DMS 273 (cell line): ENCODE data around the gene NFIA.
"Not testable (repeated sequence)": the region's sequence is repeated elsewhere in the genome, so short reads cannot be mapped to it uniquely, and the experiment has no call there.

Experiments
- DNase-seq: peaks from one replicate; lab custom pipeline; 2025; ENCODE audit not compliant: unreplicated experiment; lab: John Stamatoyannopoulos, UW

The NFIA gene

DNA sequence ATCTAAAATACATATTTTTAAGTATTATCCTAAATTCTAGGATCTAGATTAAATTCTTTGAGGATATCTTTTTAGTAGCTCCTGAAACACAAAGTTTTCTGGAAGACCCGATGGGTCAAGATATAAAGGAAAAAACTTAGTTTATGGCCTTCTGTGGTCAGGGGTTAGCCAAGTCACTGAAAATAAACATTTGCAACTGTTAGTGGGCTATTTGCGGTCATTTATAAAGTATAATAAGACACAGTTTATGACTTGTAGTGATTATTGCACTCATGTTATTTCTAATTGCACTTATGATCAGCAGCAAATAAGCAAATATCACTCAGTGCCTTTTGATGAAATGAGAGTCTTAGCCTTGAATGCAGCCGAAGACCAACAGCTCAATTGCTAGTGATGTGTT is 183.3 kb downstream of the NFIA start:
- no peak for DNase-seq

DNA sequence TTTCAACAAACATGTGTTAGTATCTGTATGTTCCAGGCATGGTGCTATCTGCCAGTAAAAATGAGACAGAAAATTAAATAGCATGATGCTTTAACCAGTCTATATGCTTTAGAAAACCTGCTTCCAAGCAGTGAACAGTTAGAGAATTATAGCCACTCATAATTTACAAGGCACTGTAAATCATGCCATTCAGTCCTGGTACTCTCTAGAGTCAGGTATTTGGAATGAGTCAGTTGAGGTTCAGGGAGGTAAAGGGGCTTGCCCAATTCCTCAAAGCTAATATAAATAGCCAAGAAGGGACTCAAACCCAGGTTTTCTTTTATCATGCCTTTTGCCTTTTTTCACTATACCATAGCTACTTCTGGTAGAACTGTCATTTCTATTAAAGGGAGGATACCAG is 184.4 kb downstream of the NFIA start:
- DNase-seq: no peak

DNA sequence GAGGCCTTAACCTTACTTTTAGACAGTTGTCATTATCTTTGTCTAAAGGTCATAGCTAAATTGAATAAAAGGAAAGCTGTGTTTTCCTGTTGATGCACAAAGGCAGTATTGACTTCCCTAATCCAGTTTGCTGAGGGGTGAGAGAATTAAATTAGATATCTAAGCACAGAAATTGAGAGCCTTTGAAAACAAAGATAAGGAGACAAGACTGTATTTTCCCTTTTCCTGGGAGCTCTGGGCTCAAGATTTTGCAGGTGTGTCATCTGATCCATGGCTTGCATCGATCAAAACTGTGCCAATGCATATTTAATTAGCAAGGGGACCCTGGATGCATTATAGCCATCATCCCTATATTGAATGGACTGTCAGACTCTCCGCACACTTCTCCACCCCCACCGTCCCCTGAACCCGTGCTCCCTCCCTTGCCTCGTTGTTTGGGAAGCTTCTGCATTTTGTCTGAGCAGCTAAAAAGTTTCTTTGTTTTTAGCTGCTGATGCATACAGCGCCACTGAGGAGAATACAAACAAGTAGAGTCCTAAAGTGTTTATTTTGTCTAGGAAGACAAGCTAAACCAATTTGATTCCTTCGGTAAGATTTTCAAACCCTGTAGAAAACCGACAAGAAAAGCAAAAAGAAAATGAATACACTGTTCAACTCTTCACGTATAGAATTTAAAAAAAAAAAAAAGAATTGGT is 186.3 kb downstream of the NFIA start:
- no peak for DNase-seq

DNA sequence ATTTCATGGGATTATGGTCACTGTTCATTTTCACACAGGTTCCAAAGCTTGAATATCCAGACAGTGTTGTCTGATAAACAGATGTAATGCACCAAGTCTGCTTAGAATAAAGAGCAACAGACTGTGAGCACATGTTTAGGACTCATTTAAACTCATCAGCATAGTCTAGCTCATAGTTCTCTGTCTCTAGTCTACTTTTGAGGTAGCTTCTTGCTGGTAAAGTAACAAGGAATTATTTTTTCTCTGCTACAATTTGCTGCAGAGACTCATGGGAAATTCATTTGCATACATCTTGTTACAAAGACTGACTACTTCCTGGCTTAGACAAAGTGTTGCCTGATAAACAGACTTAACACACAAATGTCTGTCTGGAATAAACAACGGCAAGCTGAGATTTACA is 187.2 kb downstream of the NFIA start:
- DNase-seq: peak; percentile 17

DNA sequence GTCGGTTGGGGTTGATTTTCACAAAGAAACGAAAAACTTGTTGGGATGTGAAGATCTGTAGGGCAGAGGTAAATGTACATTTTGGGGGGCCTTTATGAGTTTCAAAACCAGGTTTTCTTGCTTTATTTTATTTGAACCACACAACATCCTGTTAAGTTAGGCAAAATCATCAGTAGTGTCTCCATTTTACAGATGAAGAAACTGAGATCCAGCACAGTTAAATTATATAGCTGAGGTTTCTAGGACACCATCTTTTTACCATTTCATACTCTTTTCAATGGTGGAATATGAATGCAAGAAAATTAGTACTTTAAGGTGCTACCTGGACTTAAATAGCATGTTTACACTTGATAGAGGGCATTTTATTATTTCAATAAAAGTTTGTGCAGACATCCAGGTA is 187.7 kb downstream of the NFIA start:
- no peak for DNase-seq

DNA sequence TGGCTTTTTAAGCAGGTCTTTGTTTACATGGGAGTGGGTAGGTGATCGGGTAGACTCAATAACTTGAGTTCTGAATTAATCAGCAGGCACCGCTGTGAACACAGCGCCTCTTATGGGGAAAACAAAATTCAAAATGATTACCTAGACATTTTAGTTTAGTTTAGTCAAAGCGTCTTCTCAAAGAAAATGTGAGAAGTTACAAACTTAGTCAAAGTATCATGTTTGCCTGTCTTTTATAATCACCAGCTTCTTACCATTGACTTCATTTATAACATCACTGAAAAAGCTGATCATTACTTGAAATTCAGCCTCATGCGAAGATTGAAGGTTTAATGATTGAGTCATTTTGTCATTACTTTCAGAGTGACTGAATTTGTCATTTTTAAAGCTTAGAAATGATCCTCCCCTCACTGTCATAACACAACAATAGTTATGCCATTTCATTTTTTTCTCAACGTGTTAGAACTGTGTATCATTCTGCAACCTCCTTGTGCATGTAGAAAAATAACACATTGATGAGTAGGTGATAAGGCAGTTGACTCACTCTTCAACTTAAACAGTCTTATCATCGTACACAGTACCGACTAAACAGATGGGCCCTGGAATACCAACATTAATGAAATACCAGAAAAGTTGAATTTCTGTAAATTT is 188.5 kb downstream of the NFIA start:
- no peak for DNase-seq

DNA sequence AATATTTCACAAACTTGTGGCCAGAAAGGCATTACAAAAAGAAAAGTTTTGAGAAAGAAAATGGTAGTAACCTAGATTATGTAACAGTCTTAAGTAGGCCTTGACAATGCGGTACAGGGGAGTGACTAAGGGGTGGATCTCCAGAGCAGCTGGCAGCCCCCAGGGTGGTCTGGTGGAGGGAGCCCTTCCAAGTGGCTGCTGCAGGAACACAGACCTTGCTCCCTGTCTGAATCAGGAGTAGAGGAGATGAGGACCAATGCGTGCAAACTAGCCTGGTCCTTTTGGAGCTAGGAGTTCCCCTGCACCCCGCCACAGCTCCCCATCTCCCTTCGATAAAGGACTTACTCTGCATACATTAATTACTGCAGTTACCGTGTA is 189.0 kb downstream of the NFIA start:
- DNase-seq: peak; percentile 48

DNA sequence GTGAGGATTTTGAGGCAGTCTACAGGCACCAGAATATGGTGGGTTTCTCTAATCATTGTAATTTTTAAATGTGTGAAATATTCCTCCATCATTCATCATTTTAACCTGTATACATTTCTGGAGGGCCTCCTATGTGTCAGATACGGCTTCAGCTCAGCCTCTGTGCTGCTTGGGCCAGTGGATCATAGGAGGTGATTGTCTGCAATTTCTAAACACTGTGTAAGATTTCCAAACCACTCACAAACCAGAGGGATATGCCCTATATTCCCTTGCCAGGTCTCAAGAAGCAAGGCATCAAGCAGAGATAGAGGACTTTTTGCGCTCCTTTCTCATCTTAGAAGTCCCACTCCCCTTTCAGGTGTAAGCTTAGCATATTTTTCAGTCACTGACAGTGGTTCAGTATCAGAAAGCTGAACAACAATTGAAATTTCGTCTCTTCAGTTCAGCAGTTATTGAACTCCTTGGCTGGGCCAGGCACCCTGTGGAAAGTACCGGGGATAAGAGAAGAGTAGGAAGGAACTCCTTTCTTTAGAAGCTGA is 190.9 kb downstream of the NFIA start:
- DNase-seq: no peak

DNA sequence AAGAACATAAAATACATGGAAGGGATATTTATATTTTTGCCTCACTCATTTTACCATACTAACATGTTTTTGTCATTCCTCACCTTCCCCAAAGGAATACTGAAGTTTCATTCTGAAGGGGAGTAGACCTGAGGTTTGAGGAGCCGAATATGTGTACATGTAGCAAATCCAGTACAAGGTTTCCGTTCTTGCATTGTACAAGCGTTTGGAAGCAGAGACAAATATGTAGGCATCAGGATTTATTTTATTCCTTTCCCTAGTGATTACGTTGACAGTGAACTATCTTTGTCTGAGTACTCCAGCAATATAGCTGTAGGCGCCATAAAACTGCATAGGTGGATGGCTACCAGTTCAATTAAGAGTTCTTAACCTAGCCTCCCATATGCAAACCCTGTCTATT is 191.5 kb downstream of the NFIA start:
- no peak for DNase-seq

DNA sequence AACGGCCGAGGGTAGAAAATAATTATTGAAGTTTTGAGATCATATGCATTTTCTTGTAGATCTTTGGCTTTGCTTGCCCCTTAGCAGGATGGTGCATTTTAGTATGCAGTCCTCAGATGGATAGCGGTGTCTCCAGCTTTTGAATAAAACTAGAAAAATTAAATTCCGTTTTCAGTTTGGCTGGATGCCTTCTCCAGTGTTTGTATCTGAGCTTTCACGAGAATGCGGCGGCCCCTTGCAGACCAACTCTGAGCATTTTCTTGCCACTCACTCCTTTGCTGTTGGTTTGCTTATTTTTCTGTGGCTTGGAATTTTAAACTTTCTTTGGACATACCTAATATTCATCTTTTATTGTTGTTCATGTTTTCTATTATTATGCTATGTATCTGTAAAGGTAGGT is 192.6 kb downstream of the NFIA start:
- no peak for DNase-seq

DNA sequence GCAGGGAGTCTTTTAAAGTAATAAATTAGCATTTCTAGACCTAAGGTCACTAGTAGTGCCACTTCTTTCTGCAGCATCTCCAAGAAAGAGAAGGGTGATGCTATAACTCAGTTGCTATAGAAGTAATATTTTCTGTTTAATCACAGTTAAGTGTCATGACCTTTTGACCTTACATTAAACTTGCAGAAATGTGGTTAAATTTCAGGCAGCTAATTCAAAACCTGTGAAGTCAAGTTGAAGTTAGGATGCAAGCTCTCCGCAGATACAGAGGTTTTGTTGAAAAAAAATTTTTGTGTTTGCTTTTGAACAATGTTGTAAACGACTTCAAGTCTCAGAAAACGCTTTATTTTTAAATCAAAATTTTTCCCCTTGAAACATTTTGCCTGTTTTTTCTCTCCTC is 193.9 kb downstream of the NFIA start:
- DNase-seq: no peak

DNA sequence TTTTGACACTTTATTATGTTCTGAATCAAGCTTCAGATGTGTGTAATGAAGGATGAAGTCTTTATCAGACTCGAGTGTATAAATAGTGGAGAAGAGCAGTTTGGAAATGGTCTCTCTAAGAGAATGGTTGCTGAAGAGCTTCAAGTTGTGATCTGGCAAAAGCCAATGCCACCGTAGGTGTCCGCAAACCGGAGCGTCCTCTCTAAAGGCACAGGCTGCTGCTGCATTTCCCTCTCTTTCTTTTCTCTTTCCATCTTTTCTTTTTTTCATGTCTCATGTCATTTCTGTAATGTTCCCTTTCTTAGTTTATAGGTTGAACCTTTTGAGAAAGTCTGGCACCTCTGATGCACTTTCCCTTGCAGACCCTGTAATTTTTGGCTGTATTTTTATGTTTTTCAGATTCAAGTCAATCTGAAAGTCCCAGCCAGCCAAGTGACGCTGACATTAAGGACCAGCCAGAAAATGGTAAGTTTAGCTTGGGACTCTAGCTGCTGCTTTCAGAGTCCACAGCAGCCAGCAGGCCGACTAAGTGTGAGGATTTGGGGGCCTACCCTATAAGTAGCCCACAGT is 194.8 kb downstream of the NFIA start:
- no peak for DNase-seq

DNA sequence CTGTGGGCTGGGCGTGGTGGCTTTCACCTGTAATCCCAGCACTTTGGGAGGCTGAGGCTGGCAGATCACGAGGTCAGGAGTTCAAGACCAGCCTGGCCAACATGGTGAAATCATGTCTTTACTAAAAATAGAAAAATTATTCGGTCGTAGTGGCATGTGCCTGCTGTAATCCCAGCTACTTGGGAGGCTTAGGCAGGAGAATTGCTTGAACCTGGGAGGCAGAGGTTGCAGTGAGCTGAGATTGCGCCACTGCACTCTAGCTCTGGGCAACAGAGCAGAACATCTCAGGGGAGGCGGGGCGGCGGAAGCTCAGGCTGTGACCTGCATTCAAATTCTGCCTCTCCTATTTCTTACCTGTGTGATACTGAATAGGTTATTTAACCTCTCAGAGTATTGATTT is 196.1 kb downstream of the NFIA start:
- not testable (repeated sequence) for DNase-seq

DNA sequence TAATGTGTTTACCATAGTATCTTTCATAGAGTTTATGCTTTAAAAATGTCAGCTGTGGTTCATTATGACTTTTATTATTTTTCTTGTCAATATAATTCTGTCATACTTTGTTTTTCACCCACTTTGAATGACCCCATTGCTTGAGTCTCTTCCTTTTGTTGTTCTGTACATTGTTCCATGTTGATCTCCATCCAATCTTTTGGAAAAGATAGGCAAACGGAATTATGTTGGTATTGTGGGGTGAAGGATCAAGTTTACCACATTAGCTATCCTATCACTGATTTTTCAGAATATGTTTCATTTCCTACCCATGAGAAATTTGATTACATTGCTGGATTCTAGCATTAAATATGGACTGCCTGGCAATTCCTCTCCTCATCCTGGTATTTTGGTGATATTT is 196.6 kb downstream of the NFIA start:
- DNase-seq: no peak

DNA sequence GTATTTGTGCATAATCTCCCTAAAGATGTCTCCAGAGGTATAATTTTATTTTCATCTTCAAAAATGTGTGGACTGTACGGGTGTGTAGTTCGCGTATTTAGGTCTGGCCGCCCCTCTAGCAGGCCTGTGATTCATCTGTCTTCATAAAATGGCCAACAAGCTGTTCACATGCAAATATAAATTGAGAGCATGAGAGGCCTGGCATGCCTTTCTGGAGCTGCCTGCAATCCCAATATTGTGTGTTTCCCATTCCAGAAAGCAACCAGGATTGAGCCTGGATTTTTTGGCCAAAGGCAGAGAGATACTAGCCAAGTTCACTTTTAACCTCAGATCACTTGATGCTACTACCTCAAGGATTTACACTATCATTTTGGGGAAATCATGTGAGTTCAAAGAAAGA is 197.2 kb downstream of the NFIA start:
- peak; percentile 11 for DNase-seq

DNA sequence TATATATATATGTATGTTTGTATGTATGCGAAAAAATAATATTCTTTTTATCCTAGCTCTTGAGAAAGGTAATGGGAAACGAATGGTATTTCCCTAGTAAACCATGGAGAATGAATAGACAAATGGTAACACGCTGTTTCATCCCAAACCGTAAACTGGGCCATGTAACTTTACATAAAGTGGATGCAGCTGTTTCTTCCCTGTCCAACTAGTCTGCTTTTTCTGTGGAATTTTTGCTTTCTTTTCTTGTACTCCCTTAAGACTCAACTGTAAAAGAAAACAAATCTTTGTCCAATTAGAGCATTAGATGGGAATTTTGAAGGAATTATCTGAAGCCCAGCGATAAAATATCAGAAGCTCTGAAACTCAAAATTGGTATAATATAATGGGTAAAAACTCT is 198.1 kb downstream of the NFIA start:
- no peak for DNase-seq

DNA sequence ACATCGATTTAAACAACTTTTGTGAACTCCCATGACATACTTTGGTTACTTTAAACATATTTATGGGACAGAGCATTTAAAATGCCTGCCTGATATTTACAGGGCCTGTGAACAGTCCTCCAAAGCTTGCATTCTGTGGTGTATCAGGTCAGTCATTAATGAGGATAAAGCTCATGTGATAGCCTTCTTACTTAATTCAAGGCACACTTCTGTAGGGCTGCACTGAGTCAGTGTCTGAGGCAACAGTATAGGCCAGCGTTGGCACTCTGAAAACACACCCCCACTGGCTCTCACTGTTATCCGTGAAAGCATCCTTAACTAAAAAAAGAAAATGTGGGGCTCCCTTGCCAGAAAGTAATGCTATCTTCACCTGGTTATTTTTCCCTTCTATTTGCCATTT is 200.0 kb downstream of the NFIA start:
- DNase-seq: no peak

DNA sequence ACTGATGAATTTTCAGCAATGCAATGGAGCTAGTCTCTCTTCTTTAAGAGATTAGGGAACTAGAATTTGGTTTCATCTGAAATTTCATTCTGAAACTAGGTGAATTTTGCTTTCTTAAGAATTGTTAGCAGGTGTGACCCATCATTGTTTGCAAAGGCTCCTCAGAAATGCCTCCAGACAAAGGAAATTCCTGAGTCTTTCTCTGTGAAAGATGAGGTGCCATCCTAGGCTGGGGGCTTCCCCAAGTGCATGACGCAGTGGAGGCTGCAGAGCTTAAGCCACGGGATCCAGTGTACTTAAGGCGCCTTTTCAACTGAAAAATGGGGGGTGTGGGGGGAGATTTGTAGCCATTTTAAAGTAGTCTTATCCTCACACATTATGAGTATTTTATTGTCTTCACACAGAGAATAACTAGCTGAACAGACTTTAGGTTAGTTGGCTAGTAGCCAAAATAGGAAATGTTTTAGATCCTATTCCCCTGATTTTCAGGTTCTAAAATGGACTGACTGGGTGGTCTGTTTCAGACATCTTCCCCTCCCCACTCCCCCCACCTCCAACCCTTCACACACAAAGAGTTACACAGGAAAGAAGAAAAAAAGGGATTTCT is 202.0 kb downstream of the NFIA start:
- DNase-seq: no peak

DNA sequence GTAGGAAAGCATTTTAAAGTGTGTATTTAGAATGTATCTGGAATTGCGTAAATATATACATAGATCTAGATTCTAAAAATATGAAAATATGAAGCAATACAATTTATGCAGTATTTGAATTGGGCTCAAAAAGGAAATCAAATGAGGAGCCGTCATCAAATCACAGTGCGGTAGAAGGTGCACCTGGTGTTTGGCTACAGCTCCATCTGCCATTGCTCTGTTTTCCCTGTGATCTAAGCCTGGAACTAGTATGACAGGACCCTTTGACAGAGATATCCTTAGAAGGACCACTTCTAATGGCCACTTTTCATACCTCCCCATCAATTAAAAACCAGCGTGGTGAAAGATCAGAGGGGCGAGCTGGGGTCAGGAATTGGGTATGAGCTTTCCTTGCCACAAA is 202.6 kb downstream of the NFIA start:
- DNase-seq: no peak

DNA sequence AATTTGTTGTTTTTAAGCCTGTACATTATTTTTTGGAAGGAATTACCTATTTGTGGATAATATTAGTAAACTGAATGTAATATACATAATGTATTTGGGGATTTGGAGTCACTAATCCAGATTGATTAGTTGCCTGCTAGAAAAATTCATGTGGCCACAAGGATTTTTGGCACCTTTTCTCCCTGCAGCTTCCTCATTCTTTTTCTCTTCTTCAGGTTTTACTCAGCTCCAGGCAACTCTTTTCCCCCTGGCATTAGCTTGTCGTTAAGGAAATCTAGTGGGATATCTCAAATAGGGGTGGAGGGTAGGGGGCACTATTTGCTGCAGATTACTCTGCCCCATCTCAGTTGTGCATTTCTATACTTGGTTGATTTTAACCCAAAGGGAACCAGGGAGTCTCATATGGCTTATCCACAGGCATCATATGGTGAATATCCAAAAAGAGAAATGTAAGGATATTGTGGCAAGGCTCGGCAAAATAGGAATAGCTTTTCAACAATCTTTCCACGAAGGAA is 203.1 kb downstream of the NFIA start:
- DNase-seq: no peak

DNA sequence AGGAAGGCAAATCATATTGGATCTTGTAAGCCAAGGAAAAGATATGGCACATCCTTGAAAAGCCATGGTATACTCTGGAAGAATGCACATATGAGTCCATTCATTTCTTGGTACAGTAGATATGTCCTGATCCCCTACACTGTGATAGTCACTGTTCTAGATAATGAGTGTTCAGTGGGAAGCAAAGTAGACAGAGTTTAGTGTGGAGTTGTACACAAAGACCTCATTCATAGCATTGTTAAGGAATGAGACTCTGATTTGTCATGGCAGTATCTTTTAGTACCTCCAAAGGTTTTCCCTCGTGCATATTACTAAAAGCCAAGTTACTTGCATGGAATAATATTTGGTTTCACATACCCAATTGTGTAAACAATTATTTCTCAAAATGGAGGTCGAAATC is 204.7 kb downstream of the NFIA start:
- DNase-seq: no peak

DNA sequence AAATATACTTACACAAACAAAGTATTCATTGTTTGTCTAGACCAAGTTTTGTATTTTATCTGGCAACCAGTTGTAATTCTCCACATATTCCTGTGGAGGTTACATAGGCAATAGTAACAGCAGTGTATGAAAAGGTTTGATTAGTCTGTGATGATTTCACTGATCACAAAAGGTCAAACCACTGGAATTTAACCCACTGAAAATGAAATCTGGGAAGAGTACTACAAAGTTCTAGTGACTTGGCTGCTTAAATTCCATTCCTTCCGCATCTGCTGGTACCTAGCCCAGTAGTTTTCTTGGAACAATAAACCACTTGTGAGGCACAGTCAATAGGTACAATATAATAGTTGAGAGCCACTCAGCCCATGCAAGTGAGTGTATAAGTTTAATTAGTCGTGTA is 205.4 kb downstream of the NFIA start:
- no peak for DNase-seq
